GM18907 (cell line): ENCODE data around the gene SCN4A.
"Not testable (repeated sequence)": the region's sequence is repeated elsewhere in the genome, so short reads cannot be mapped to it uniquely, and the experiment has no call there.

Experiments
- ATAC-seq: cut with Tn5 transposase; IDR thresholded peaks from one replicate; pipeline ENCODE4 v1.9.1; 2021; ENCODE audit warnings: mild to moderate bottlenecking, moderate library complexity; ENCODE audit not compliant: unreplicated experiment

The SCN4A gene

DNA sequence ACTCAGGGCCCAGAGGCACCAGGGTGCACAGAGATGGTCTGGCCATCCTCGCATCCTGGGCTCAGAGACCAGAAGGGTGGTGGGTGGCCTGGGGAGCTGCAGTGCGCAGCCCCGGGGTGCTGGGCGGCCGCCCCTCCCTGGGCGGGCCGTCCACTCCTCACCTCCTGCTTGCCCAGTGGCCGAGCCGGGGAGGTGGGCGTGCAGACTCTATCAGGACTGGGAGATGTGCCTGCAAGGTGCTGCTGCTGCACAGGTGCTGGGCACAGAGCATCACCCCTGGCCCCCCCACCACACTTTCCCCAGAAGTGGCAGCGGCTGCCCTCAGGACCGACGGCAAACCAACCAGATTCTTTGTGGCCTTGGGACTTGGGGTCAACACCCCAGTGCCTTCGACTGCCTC, at the start of gene SCN4A:
SCN4A (minus strand) TSS at position 123 of the 400 bp plus-strand sequence; CDS start at position 46, 77 bp downstream.
- no peak for ATAC-seq

DNA sequence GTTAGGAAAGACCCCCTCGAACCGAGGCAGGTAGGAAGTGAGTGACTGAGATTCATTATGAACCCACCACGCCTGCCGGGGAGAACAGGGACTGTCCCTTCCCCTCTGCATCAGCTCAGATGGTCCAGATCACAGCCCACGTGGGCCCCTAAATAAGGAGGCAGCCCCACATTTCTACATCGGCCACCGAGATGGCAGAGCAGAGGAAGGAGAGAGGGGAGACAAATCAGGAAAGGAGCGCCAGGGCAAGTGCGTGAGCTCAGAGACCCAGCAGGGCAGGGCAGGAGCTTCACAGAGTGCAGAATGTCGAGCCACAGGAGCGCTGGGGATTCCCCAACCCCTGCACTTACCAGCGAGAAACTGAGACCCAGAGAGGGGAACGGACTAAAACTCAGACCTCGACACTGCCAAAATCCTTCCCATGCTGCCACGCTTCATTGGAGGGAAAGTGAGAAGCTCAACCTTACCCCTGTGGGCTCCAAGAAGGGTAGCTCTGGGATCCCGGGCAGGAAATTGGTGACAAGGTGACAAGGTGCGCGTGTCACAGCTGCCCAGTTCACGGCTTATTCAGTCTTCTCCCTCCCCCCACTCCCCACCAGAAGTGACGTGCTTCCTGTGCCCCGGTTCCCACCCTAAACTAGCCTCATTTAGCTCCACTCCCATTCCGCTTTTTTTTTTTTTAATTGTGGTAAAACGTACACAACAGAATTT, 47.5 kb upstream of the SCN4A start, which contains the start of gene ICAM2:
ICAM2 (minus strand) TSS at position 578 of the 711 bp plus-strand sequence. CDS start 13,942 bp downstream, outside the sequence.
- peak; percentile 58 for ATAC-seq

- peak; percentile 10 for ATAC-seq
These were observed 46.8 kb upstream of the SCN4A start for GRCh38 chr17:64019551-64019961.

DNA sequence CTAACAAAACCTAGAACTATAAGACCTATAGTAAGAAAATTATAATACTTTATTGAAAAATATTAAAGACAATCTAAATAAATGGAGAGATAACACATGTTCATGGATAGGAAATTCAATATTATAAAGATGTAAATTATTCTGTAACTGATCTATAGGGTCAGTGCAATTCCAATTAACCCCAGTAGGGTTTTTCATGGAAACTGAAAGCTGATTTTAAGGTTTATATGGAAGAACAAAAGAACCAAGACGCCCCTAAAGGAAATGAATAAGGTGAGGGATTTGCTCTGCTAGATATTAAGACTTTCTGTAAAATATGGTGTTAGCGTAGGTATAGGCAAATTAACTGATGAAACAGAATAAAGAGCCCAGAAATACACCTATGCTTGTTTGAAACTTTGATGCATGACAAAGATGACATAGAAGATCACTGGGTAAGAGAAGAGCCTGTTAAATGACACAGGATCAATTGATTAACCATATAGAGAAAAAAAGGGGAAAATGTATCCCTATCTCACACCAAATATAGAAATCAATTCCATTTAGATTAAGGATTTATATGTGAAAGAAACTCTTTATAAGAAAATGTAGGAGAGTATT, 44.8 kb upstream of the SCN4A start:
- ATAC-seq, result no peak

- no peak for ATAC-seq
These were observed 44.3 kb upstream of the SCN4A start for GRCh38 chr17:64016974-64017373.

DNA sequence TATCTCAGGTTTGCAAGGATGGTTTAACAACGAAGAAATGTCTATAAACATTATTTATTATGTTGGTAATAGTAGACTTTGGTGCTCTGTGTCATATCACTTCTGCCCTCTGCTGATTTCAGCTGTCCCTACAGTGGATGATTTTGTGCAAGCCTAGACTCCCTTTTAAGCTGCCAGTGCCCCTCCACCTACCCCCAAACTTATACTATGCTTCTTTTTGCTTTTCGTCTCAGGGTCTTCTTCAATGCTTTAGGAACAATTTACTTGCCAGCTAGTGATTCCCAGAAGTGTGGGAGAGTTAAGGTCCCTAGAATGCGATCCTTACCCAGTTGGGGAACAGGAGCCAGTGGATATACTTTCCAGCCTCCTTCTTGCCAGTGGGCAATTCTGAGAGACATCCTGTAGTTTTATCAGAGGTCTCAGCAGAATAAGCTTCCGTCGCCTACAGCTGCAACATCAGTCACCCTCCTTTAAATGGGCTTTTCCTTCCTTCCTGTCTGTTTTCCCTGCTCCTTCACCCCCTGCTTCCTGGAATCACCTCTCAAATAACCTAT, 43.6 kb upstream of the SCN4A start:
- no peak for ATAC-seq

- no peak for ATAC-seq
These were observed 42.7 kb upstream of the SCN4A start for GRCh38 chr17:64015447-64015846.

DNA sequence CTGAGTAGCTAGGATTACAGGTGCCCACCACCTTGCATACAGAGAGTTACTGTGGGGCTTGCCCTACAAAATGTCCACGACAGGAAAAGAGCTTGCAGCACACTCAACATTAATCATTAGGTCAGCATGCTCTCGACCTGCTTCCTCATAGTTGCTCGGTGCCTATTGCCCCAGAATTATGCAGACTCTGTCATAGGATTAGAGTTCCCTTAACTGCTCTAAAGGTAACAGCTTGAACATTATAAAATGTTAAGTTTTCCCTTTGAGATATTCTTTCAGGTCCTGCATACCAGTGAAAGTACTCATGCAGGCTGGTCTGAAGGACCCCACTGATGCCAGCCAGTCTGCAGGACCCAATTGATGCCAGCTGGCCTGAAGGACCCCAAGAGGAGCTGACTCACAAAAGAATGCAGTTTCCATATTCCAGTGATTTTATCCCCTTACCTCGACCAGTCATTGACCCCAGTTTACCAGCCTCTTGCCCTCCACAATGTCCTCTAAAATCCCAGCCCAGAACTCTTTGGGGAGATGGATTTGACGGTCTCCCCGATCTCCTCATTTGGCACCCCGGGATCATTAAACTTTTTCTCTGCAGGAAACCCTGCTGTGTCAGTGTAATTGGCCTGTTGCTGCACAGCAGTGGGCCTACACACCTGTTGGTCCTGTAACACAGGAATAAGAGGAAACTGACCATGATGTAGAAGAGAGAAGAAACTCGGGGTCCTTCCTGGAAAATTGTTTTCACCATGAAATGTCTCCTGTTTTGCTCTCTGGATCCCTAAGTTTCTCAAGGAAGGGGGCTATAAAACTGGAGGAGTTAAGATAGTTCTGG, 37.1 kb upstream of the SCN4A start:
- ATAC-seq, result no peak

- no peak for ATAC-seq
These were observed 36.1 kb upstream of the SCN4A start for GRCh38 chr17:64008830-64009229.

- no peak for ATAC-seq
These were observed 35.6 kb upstream of the SCN4A start for GRCh38 chr17:64008346-64008745.

GRCh38 chr17:64007838-64008282, 35.1 kb upstream of the SCN4A start:
- ATAC-seq, result no peak

- ATAC-seq, result not testable (repeated sequence)
These were observed 34.5 kb upstream of the SCN4A start for GRCh38 chr17:64007089-64007837.

- no peak for ATAC-seq
These were observed 33.8 kb upstream of the SCN4A start for GRCh38 chr17:64006361-64007088.

DNA sequence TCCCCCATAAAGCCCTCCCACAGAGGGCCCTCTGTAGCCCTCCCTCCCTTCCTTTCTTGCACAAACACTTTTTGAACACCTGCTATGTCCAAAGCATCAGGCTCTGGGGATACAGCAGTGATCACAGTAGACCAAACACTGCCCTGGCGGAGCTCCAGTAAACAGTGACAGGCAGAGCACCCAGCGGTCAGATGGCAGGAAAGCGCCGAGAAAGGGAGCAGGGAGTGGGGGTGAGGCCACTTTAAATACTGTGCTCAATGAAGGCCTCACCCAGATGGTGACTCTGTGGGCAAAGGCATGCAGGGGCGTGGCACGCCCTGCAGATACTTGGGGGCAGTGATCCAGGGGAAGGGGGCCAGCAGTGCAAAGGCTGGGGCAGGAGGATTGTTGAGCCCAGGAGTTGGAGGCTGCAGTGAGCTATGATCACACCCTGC, 33.0 kb upstream of the SCN4A start:
- ATAC-seq, result no peak

DNA sequence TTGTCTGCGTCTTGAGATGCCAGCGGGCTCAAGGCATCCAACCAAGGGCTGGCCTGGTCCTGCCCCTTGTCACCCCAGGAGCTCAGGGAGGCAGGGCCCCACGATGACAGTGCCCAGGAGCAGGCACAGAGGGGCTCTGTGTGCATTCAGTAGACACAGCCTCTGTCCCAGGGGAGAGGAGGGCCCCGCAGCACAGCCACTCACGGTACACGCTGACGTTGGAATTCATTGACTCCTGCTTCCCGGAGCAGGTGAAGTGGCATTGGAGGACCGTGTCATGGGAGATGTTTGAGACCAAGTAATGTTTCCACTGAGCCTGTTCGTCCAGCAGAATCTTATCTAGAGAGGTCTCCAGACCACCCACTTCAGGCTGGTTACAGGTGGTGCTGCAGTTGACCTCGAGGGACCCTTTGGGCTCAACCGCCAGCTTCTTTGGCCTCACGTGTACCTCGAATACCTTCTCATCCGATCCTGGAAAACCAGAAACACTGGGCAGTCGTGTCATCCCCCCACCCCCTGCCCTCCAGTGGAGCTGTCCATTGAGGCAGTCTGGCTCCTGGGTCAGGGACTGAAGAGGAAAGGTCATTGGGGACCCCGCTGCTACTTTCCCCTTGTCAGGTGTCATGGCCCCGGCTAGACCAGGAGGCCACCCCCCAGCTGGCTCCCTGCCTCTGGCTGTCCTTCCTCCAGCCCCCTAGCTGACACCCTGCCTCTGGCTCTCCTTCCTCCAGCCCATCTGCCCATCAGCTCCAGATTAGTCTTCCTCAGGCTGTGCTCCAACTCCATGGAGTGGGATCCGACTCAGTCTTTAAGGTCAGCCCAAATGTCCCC, 32.4 kb upstream of the SCN4A start:
- no peak for ATAC-seq

DNA sequence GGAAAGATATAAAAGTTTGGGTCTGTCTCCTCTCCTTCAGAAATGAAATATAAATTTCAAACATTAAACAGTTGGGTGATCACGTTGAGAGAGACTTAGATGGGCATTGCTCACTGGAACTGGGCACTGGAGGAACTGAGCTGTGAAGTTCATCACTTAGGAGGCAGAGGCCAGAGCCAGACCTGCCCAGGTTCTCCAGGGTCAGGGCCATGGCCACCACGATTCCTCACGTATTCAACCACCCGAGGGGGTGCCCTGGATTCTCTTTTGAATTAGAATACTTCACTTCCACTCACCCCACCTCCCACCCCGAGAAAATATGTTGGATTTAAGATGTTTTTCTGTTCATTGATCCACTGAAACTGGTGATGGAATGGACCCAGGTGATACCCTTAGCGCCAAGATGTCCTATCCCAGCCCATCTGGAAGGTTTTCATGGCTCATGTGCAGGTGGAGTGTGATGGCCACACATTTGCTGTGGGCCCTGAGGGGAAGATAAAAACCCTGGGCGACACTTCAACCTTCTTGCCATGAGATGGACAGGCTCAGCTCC, 31.6 kb upstream of the SCN4A start:
- ATAC-seq, result no peak

GRCh38 chr17:64003526-64004121, 30.9 kb upstream of the SCN4A start:
- no peak for ATAC-seq
